GM19023 (cell line): ENCODE measurements around the gene TENM4.

Experiments
- ATAC-seq: cut with Tn5 transposase; IDR thresholded peaks from one replicate; pipeline ENCODE4 v1.9.1; 2021; ENCODE audit warnings: mild to moderate bottlenecking, moderate library complexity; ENCODE audit not compliant: unreplicated experiment

The TENM4 gene

DNA sequence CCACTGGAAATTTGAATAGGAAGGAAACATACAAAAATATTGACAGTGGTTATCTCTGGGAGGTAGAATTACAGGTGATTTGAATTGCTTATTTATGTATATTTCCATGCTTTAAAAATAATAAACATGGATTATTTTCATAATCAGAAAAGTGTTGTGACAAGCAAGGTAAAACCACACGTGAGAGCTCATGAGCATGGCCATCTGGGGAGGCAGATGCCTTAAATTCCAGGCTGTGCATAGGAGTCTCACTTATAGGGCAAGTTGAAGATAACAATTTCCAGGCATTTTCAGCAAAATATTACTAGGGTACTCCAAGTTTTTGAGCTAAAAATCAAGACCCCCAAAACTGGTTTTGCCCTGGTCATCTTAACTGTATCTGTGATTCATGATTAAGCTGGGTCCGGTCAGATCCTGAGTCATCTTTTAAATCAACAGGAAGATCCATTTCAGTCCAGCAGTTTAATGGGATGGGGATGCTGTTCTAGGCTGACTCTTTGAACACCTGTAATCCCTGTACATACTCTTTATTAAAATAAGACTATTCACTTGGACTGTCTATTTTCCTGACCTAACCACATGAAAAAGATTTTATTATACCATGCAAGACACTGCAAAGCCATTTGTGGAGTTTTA lies 750.4 kb downstream of the TENM4 start:
- no peak for ATAC-seq

DNA sequence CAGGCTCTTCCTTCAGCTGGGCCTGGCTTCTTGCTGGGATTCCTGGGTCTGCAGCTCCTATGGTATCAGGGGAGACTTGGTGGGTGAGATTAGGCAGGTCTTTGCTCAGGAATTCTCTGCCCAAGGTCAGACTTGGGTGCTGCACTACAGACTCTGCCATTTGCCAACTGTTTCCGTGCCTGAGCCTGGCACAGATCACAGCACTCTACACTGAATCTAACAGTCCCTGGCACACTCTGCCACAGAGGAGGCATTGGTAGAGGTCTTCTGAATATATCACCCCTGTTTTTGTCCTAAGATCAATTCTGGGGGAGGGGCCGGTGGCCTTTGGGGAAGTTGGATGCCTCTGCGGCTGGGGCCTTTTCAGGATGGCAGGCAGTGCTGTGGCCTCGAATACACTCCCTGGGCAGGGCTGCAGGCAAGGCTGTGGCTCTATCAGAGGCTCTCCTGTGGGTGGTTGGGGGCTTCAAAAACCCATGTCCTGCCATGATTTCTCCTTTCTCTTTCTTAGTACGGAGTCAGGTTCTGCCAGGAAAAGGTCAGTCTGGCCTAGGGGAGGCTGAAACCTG lies 751.2 kb downstream of the TENM4 start:
- ATAC-seq = no peak

DNA sequence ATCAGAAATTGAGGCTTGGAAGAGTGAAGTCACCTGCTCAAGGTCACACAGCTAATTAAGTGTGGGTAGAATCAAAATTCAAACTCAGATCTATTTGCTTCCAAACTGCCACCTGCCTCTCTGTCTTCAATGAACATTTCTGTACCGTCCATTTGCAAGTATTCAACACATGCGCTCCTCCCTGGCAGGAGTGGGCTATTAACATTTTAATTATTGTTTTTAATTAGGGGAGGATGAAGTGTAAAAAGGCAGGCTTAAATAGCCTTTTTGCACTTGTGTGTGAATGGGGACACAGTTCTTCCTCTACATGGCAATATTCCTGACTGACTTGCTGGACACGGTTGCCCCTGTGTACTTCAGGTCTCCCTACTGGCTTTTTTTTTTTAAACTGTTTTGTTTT lies 751.7 kb downstream of the TENM4 start:
- no peak for ATAC-seq

DNA sequence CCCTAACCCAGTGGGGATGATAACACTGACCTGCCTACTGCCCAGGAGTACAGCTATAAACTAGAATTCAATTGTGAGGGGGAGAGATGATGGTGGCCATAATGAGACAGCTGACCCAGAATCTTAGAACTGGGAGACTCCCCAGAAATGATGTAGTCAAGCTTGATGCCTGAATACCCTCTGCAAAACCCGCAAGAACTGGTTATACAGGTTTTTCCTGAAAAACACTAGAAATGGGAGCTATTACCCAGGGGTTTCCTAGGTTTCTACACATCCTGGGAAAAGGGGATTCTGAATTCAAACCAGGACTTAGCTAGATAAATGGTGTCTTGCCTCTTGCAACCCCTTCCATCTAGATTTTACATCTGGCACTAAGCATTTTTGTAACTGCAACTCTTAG lies 752.4 kb downstream of the TENM4 start:
- ATAC-seq = no peak

DNA sequence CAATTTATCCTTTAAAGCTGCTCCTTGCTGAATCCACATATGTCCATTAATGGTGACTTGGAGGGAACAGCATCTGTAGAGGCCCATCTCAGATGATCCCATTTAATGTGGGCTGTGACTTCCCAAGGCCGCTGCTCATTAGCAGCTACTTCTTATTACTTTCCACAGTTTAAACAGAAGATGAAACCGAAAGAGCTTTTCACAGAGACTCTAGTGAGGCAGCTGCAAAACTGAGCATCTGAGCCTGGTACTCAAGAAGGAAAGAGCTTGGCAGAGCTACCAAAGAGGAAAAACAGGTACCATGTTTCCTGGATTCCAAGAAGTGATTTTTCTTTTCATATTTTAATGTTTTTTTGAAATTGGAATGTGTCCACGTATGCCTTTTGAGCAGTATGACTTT lies 755.7 kb downstream of the TENM4 start:
- no peak for ATAC-seq

DNA sequence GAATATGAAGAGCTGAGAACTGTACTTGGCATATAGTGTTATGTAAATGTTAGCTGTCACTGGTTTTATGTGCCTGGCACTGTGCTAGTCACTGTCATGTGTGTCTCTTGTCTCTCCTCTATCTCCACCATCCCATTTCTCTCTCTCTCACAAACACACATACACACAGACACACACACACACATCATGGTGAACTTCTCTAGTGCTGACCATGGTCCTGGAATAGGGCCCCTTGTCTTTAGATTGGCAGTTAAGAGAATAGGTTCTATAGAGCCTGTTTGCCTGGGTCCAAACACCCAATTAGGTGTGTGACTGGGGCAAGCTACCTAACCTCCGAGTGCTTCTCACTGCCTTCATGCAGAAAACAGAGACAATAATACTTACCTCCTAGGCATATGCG lies 756.5 kb downstream of the TENM4 start:
- ATAC-seq = no peak

DNA sequence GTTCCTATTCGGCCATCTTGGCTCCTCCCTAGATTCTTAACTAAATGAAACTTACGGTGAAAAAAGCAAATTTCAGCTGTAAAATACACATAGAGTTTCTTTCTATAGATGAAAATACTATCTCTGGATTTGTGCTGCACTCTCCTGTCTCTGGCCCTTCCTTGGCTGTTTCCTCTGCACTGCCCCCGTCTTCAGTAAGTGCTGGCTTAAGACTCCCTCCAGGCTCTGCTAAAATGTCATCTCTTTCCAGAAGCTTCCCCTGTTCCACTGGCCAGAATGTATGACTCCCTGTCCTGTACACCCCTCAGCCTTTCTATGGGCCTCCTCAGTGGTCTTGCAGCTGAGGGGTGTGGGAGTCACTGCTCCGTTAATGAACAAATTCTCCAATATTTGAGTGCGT lies 757.1 kb downstream of the TENM4 start:
- no peak for ATAC-seq

DNA sequence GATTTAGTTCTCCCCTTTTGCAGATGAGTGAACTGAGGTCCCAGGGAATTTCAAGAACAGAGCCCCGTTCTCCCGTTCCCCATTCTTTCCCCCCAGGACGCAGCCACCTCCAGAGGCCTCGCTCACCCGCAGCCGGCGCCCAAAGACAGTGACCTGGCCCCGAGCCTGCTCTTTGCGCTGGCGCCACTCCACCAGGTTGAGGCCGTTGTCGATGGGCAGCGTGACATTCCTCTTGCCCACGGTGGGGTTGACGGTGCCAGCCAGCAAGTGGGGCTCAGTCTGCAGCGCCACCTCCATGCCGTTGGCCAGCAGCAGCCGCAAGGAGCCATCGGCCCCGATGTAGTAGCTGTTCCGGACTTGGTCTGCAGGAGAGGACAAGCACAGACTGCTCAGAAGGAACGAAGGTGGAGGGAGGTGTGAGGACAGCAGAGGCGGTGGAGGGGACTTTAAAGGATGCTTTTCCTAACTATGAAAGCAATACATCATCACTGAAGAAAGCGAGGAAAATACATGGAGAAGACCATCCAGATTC lies 764.7 kb downstream of the TENM4 start:
- no peak for ATAC-seq

DNA sequence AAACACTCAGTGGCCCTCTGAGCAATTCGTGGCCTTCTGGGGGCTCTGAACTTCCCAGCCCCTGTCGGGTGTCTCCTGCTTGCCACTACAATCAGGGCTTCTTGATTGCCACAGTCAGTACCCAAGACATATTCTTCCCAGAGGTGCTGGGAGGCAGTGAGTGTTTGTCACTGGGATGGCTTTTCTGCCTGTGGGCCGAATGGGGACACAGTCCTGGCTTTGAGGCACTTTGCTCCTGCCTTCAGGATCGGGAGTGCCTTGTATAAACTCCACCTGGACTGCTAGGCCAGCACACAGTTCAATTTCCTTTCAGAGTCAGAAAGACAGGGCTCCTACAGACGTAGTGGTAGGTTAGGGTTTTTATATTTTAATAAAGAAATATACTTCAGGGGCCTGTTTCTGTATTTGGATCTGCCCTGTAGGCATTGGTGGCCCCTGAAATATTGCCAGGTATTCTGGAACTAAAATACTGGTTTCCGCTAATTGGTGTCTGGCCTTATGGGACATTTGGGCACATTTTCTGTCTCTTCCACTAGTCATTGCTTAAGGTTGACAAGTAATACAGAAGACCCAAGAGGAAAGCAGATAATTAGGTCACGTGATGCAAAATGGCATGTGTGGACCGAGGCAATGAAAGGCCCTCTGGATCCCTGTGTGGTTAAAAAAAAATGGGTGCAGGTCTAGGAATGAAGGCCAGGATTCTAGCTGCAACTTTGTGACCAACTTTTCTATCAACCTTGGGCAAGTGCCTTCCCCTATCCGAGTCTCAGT lies 767.8 kb downstream of the TENM4 start:
- ATAC-seq = no peak

DNA sequence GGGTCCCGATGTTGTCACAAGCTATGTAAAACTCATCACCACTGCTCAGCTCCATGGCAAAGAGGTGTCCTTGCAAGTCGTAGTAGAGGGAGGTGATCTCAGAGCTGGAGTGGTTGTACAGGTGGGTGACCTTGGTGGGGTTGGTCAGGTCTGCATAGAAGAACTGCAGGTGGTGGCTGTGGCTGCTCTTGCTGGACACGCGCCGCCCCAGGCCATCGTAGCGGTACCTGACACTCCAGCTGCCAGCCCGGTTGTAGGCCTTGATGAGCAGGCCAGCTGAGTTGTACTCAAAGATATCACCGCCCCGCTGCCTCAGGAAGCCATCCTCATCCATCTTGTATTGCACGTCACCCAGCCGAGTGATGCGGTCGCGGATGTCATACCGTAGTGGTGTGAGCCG lies 771.6 kb downstream of the TENM4 start:
- ATAC-seq = no peak

DNA sequence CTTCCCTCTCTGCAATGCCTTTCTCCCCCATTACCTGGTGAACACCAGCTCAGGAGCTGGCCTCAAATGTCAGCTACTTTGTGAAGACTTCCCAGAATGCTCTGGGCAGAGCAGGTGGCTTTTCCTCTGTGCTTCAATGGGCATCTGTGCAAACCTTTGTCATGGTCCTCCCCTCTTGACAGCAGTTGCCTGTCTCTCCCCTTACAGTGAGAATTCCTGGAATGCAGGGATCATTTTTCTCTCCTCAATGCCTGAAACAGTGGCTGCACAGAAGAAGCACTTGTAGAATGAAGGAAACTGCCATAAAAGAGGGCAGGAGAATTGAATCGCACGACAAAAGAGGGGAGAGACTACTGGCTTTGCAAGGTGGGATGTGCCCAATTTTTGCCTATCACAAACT lies 773.4 kb downstream of the TENM4 start:
- no peak for ATAC-seq

DNA sequence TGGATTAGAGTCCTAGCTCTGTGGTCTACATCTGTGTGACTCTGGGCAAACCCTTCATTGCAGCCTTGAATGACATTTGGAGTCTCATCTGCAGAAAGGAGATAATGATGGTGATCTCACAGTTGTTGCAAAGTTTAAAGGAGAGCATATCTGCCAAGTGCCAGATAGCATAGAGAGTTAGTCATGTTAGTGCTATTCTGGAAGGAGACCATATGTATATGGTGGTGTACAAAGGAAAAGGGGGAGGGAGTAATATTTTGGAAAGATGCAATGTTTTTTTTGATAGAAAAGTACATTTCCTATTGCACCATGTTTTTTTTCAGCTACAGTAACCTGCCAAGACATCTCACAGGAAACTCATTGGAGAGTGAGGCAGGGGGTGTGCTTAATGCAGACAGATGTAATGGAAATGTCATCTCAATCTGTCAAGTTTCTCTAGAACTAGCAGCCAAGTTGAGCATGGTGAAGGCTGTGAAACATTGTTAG lies 774.1 kb downstream of the TENM4 start:
- no peak for ATAC-seq

DNA sequence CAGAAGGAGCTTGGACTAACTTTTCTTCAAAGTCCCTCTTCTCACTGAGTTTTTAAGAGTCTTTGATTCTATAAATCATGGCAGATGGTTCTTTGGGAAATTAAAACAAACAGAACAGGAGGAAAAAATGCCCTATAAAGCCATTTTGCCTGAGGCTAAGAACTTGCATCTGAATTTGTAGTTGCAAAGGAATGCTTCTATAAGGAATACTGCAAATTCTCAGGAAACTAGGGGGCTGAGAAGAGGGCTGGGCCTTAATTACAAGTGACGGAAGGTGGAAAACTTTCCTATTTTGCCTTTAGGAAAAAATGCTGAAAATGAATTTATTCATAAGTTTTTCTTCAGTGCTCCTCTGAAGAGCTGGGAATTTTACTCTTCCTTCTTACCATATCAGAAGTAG lies 776.2 kb downstream of the TENM4 start:
- no peak for ATAC-seq

DNA sequence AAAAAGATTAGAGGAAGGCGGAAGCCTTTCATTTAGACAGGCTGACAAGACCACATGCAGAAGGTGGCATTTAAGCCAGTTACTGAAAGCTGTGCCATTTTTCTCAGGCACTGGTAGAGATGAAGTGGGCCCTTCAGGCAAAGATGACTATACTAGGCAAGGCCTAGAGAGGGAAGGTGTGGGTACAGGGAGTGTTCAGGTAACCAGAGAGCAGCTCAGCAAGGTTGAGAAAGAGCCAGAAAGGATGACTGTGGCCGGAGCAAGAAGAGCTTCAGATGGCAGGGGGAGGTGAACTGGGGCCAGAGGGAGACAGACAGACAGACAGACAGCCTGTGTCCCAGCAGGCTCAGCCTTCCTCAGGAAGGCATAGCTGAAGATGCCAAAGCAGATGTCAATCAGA lies 778.0 kb downstream of the TENM4 start:
- no peak for ATAC-seq

DNA sequence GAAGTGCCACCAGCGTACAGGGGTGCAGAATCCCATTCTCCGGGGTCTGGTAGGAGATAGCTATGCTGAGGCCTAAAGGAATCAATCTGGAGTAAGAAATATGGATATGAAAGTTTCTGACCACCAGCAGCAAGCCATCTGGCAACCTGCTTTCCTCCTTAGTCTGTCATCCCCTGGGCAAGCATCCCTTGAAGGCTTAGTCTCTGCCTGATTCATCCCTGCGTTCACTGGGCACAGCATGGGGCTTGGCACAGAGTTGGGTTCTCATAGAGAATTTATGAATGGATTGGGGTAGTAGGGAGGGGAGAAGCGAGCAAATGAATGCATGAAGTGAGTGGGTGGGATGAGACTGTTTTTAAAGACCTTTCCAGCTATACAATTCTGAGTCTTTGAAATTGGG lies 780.4 kb downstream of the TENM4 start:
- ATAC-seq = no peak

DNA sequence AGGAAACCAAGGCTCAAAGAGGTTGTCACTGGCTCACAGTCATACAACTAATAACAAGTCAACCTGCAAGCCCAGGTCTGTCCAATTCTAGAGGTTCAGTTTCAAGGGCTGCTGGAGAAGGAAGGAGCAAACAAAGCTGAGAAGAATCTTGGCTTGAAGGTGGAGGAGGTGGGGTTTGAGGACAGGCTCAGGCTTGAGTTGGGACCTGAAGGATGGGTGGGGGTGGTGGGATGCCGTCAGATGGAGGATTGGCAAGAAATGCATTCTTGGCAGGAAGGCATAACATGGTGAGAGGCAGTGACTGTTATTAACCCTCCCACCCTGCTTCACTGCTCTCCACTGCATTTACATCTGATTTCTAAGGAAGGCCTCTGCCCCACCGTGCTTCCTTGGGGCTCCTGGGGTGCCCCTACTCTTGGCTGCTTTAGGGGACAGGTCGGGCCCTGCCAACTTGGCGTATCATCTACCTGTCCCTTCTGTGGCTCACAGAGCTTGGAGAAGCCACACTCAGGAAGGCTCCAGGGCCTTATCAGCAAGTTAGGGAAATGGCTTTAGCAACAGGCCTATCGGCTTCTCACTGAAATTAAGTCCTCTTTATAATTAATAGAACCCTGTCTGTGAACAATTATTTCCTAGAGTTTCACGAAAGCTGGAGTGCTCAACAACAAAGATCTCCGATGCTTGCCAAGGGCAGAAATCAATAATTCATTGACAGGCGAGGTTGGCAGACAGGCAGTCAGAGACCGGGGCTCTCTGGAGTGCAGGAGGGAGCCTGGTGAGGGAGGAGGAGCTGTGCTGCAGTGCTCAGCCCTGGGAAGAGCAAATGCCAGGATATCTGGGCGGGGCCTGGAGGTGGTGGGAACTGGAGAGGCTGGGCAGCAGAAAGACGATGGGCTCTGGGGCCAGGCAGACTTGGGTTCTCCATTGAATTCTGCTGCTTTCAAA lies 781.2 kb downstream of the TENM4 start:
- ATAC-seq = no peak

DNA sequence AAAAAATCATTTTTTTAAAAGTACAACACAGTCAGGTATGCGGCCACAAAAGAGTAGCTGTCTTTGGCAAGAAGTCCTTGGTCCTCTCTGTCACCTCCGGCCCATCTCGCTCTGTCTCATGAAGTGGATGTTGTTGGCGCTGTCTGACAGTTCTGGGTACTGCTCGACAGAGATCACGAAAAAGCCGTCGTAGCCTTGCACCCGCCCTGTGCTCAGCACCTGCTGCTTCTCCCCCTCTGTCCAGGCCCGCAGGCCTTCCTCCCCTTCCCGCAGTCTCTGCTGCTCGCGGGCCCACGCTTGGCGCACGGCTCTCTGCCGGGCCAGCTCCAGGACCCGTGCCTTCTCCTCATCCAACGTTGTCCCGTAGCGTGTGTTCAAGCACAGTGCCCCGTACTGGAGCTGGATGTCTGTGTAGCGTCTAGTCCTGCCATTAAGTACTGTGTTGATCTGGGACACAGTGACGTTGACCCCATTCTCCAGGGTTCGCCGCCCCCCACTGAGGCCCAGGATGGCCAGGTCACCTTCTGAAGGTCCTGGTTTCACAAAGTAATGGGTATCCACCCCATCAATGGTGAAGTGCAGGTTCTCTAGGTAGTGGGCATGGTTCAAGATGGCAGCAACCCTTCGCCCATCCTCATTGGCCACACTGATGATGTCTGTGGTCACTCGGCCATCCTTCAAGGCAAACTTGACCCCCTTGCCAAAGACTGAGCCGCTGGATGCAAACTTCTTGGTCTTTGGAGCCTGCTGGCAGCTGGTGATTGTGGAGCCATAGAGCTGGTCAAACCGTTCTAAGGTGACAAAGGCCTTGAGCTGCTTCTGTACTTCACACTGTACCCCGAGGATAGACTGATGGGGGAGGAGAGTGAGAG lies 782.6 kb downstream of the TENM4 start:
- no peak for ATAC-seq

DNA sequence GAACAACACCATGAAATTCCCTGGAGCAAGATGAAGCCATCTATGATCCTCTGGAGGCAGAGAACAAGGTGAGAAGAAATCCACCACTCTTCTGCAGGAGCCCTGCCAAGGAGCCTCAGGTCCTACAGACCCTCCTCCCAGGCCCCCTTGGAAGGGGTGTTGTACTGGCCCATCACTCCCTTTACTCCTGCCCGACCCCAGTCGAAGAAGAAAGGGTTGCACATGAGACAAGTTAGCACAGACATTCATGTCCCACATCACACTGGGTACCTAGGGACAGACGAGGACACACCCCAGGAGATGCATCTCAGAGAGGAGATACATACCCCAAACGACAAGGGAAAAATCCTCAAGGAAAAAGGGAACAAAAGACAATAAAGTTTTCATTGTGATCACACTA lies 783.4 kb downstream of the TENM4 start:
- no peak for ATAC-seq

DNA sequence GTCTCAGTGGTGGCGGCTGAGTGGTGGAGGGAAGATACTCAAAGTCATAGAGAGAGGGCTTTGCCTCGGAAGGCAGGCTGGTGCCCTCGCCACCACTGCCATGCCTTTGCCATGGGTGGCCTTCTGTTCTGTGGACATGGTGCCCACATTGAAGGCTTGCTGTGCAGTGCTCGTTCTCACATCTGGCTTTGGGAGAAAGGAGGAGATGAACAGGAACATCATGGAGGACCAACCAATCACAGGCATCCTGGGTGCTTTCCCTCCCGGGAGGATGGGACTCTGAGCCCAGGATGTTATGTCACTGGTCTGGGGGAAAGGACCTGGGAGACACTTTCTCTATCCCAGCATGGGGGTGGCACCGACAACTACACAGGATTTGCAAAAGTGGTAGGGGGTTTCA lies 783.8 kb downstream of the TENM4 start:
- no peak for ATAC-seq

DNA sequence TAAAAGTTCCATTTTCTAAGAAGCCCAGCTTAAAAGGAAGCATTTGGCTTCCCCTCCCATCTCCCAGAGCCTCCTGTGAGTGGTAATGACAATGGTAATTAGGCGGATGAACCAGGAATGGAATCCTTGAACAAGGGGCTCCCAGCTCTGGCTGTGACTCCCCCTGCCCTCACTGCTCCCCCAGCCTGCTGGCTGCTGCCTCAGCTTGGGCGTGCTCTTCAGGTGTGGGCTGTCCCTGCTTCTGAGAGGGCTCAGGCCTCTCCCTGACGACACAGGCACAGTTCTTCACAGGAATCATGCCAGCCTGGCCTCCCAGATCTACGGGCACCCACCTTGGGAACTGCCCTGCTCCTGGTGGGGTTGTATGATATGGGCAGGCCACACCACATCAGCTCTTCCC lies 784.5 kb downstream of the TENM4 start:
- no peak for ATAC-seq
